Stimulated activated effector memory CD8-positive, alpha-beta T cell treated with anti-CD3 and anti-CD28 coated beads, Interleukin-12 subunit alpha, Interleukin-12 subunit beta, amount 100 ng/mL, for 72 hours (primary cell): Measurements from ENCODE around the gene GCSAML.

Experiments used
- ATAC-seq: fragments of 150-1000 bp; cut with Tn5 transposase; 2 replicates; pipeline ENCODE4 v1.10.0; 2021
- DNase-seq, 2 donors: peaks; one replicate each; pipeline ENCODE4 v3.0.0; 2021 to 2022; ENCODE audit warnings: low spot score in 2 of 2
- H3K27ac Mint-ChIP-seq: one replicate; pipeline ENCODE4 v1.8.0; 2022; ENCODE audit warnings: mild to moderate bottlenecking, mixed read lengths
- H3K36me3 Mint-ChIP-seq: one replicate; pipeline ENCODE4 v1.8.0; 2022; ENCODE audit warnings: mild to moderate bottlenecking, mixed read lengths
- H3K4me1 Mint-ChIP-seq: one replicate; pipeline ENCODE4 v1.8.0; 2022; ENCODE audit warnings: mixed read lengths
- H3K4me3 Mint-ChIP-seq: one replicate; pipeline ENCODE4 v1.8.0; 2022; ENCODE audit warnings: mild to moderate bottlenecking, mixed read lengths
- H3K9me3 Mint-ChIP-seq: one replicate; pipeline ENCODE4 v1.8.0; 2022; ENCODE audit warnings: mixed read lengths

GCSAML gene

DNA sequence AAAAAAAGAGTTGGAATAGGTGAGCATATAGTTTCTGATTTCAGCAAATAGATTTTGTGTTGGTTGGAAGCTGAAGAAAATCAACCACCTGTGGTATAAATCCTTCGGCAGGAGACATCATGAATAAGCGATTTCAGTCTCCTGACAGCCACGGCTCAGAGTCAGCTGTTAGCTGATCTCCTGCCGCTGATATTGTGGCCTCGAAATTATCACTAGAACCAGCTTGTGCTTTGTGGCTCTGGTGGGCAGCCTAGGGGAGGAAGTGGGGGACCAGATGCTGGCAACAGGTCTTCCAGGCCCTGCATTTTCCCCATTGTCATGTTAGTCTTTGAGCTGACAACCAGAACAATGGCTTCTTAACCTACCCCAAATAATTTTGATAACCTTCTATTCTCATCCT, 842 bp upstream of the GCSAML start:
- Mint-ChIP-seq H3K4me3 (no peak overlapping the region), H3K27ac (no peak overlapping the region), H3K4me1 (peaks cover 11% of the 10 kb centered on the region), H3K36me3 (no peaks in the 10 kb centered on the region), H3K9me3 (no peaks in the 10 kb centered on the region)
- ATAC-seq, result no peak
- DNase-seq, result no peak

GRCh38 chr1:247551721-247552120, 2.8 kb downstream of the GCSAML start:
- Mint-ChIP-seq H3K36me3 (no peaks in the 10 kb centered on the region), H3K9me3 (no peaks in the 10 kb centered on the region), H3K4me3 (no peak overlapping the region), H3K4me1 (peaks cover 11% of the 10 kb centered on the region), H3K27ac (no peak overlapping the region)
- DNase-seq (no peak), ATAC-seq (no peak)

GRCh38 chr1:247552231-247552630, 3.3 kb downstream of the GCSAML start:
- H3K27ac Mint-ChIP-seq, result no peak overlapping the region
- no peaks in the 10 kb centered on the region for H3K9me3 Mint-ChIP-seq
- no peak for DNase-seq
- H3K36me3 Mint-ChIP-seq, result no peaks in the 10 kb centered on the region
- no peak overlapping the region for H3K4me3 Mint-ChIP-seq
- peaks cover 11% of the 10 kb centered on the region for H3K4me1 Mint-ChIP-seq
- no peak for ATAC-seq

DNA sequence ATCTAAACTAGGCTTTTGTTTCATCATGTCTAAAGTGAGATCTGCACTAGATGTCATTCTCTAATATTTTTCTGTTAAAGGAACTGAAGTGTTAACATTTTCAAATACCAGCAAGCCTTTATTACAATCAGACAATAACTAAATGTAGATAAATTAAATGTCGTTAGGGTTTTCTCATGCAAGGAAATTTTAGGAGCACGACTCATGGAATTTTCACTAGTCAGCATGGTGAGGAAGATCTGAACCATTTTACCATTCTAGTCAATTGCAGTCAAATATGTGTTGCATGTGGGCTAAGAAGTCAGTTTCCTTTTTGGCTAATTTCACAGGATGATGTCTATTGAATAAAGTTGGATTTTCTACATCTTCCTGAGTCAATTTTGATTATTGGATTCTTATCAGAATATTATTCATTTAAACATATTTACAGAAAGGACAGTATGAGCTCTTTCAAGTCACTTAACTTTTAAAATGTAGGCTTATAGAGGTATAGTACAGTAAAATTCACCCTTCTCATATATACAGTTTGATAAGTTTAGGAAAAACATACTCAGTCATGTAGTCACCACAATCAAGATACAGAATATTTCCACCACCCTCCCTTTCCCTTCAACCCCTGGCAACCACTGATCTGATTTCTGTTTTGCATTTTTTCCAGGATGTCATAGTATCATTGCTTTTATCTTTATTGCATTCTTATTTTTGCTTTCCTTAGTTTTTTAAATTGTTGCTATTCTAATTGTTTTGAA, 9.2 kb downstream of the GCSAML start:
- no peak overlapping the region for H3K27ac Mint-ChIP-seq
- H3K36me3 Mint-ChIP-seq, result no peaks in the 10 kb centered on the region
- H3K9me3 Mint-ChIP-seq, result no peaks in the 10 kb centered on the region
- no peaks in the 10 kb centered on the region for H3K4me1 Mint-ChIP-seq
- H3K4me3 Mint-ChIP-seq, result no peak overlapping the region
- DNase-seq (no peak), ATAC-seq (no peak)

- H3K4me3 Mint-ChIP-seq, result no peak overlapping the region
- H3K9me3 Mint-ChIP-seq, result no peaks in the 10 kb centered on the region
- H3K36me3 Mint-ChIP-seq, result no peaks in the 10 kb centered on the region
- no peak for DNase-seq
- no peak for ATAC-seq
- H3K4me1 Mint-ChIP-seq, result no peaks in the 10 kb centered on the region
- no peak overlapping the region for H3K27ac Mint-ChIP-seq
These were observed 12.8 kb downstream of the GCSAML start for GRCh38 chr1:247561711-247562110.

GRCh38 chr1:247562198-247562597, 13.3 kb downstream of the GCSAML start:
- no peaks in the 10 kb centered on the region for H3K36me3 Mint-ChIP-seq
- no peak for ATAC-seq
- no peak for DNase-seq
- no peak overlapping the region for H3K4me3 Mint-ChIP-seq
- no peaks in the 10 kb centered on the region for H3K4me1 Mint-ChIP-seq
- H3K9me3 Mint-ChIP-seq, result no peaks in the 10 kb centered on the region
- H3K27ac Mint-ChIP-seq, result no peak overlapping the region

- no peaks in the 10 kb centered on the region for H3K4me1 Mint-ChIP-seq
- no peaks in the 10 kb centered on the region for H3K36me3 Mint-ChIP-seq
- DNase-seq (no peak), ATAC-seq (no peak)
- H3K9me3 Mint-ChIP-seq, result peaks cover 4% of the 10 kb centered on the region
- H3K4me3 Mint-ChIP-seq, result no peak overlapping the region
- H3K27ac Mint-ChIP-seq, result no peak overlapping the region
These were observed 25.3 kb downstream of the GCSAML start for GRCh38 chr1:247574236-247574635.

DNA sequence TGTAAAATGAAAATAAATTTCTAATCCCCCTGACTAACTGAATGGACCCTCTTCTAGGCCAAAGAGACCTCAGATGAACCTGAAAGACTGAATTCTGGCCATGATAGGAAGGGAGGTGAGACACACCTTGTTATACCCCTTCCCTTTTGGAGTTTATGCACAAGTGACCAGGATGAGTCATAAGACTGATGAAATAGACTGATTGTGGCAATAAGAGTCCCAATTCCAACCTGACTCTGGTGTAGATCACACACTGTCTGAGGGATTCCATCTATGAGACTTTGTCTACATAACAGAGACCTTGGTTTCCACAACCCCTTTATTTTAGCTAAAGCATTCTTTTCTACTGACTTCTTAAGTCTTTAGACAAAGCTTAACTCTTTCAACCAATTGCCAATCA, 25.7 kb downstream of the GCSAML start:
- no peak for DNase-seq
- ATAC-seq, result no peak
- Mint-ChIP-seq H3K36me3 (no peaks in the 10 kb centered on the region), H3K4me3 (no peak overlapping the region), H3K27ac (no peak overlapping the region), H3K9me3 (peaks cover 4% of the 10 kb centered on the region), H3K4me1 (no peaks in the 10 kb centered on the region)

GRCh38 chr1:247576514-247576913, 27.6 kb downstream of the GCSAML start:
- ATAC-seq (no peak), DNase-seq (no peak)
- no peak overlapping the region for H3K4me3 Mint-ChIP-seq

DNA sequence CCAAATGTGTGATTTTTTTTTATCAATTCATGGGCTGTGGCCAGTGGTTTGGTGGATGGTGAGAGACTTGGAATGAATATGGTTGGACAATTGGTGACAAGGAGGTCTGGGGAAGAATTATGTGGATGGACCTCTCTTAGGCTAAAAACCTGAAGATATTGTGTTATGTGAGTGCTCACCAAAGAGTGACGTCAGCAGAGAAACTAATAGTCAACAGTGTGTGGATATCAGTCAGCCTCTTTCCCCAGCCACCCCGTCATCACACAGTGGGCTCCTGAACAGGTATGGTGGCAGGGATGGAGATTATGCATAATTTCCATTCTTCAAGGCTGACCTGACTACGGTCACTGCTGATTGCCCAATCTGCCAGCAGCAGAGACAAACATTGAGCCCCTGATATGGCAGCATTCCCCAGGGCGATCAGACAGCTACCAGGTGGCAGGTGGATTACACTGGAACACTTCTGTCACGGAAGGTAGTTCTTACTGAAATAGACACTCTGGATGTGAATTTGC, 30.1 kb downstream of the GCSAML start:
- ATAC-seq, result no peak
- no peak for DNase-seq
- Mint-ChIP-seq H3K4me1 (no peaks in the 10 kb centered on the region), H3K4me3 (no peak overlapping the region), H3K27ac (no peak overlapping the region), H3K36me3 (no peaks in the 10 kb centered on the region), H3K9me3 (no peaks in the 10 kb centered on the region)

More at GRCh38 chr1:247576514-247576913, 27.6 kb downstream of the GCSAML start:
- Mint-ChIP-seq H3K4me1 (no peaks in the 10 kb centered on the region), H3K36me3 (no peaks in the 10 kb centered on the region), H3K9me3 (no peaks in the 10 kb centered on the region), H3K27ac (no peak overlapping the region)

DNA sequence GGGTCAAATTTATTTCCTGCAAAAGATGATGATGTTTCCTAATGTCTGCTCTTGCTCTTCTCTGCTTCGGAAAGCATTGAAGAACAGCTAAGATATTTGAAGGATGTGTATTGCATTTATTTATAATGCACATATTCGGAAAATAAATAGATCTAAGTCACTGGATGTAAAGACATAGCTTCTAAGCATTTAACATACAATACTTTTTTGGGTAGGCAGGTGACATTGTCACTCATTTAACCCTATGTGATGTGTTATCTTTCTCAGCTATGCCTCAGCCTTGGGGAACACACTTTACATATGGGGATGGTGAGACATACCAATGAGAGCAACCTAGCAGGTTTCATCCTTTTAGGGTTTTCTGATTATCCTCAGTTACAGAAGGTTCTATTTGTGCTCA, 39.1 kb downstream of the GCSAML start, which contains the start of gene OR2G2:
OR2G2 (plus strand) TSS at position 301 of the 400 bp plus-strand sequence; CDS start at position 301, 0 bp downstream.
- Mint-ChIP-seq H3K36me3 (no peaks in the 10 kb centered on the region), H3K4me1 (no peaks in the 10 kb centered on the region), H3K9me3 (peaks cover 3% of the 10 kb centered on the region), H3K27ac (no peak within 1 kb of the TSS), H3K4me3 (no peak within 1 kb of the TSS)
- no peak for ATAC-seq
- DNase-seq, result no peak

- peaks cover 3% of the 10 kb centered on the region for H3K9me3 Mint-ChIP-seq
- no peak for ATAC-seq
These were observed 56.4 kb downstream of the GCSAML start, which contains the start of gene OR2G3 for GRCh38 chr1:247605286-247605685. Gene OR2G3, plus strand, starts transcription at chr1:247605586. Its CDS starts 0 bp downstream, at chr1:247605586.

DNA sequence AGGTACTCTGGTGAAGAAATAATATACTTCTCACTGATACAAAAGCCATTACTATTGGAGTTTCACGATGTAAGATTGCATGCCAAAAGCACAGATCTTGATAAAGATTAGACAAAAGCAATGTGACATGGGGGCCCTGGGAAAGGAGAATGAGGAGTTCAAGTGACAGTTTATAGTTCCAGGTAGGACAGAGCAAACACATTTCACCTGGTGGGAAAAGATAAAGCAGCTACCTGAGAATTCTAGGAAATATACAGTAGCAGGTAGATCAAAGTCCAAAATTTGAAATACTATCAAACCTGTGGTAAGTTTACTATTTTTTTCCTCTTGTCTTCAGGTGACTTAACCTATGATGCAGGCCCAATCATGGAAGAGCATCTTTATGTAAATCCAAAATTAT, 64.5 kb downstream of the GCSAML start:
- H3K27ac Mint-ChIP-seq, result no peak overlapping the region
- no peak for ATAC-seq
- no peaks in the 10 kb centered on the region for H3K4me1 Mint-ChIP-seq
- no peak for DNase-seq
- H3K36me3 Mint-ChIP-seq, result no peaks in the 10 kb centered on the region
- no peaks in the 10 kb centered on the region for H3K9me3 Mint-ChIP-seq
- no peak overlapping the region for H3K4me3 Mint-ChIP-seq

More at GRCh38 chr1:247605286-247605685, 56.4 kb downstream of the GCSAML start, which contains the start of gene OR2G3:
- Mint-ChIP-seq H3K27ac (no peak within 1 kb of the TSS), H3K4me3 (no peak within 1 kb of the TSS), H3K4me1 (no peaks in the 10 kb centered on the region), H3K36me3 (no peaks in the 10 kb centered on the region)
- no peak for DNase-seq

DNA sequence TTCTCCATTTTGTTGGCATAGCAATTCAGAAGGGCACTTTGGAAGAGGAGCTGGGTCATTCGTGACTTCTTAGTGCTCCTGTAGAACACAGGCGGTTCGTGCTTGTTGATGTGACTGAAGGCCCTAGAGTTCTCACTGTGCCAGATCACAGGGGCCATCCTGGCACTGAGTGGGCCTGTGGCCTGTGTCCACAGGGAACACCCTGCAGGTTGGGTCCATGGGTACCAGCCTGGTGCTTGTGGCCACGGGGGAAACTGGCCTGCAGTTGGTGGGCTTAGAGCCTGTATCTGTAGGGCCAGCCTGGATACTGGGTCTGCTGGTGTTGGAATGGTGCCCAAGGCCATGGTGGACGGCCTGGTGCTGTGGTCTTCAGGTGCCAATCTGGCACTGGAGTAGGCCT, 65.7 kb downstream of the GCSAML start:
- Mint-ChIP-seq H3K4me1 (no peaks in the 10 kb centered on the region), H3K27ac (no peak overlapping the region), H3K4me3 (no peak overlapping the region), H3K9me3 (no peaks in the 10 kb centered on the region), H3K36me3 (no peaks in the 10 kb centered on the region)
- DNase-seq, result no peak
- ATAC-seq, result peak; percentile 36
